ENCODE data around the gene RTN4IP1.

- TF ChIP-seq CTCF (IDR thresholded peaks at IDR 0.05) = no peak
- TF ChIP-seq POLR2AphosphoS5 (IDR thresholded peaks at IDR 0.05) = no peak
These were observed 104.0 kb downstream of the RTN4IP1 start for GRCh38 chr6:106525107-106525881.

Measured in breast epithelium (tissue), 3 donors.